GM20000 (cell line): ENCODE measurements around the gene RBPMS2.

Experiments used
- DNase-seq: peaks from one replicate; pipeline ENCODE4 v3.0.0; 2012; ENCODE audit warnings: low spot score
- TF ChIP-seq, protein P1 (sequence below): IDR thresholded peaks from 2 replicates; pipeline ENCODE4 v1.5.1; 2012; ENCODE audit warnings: mild to moderate bottlenecking, control low read depth; ENCODE audit errors: extremely low read depth, missing control alignments

Gene RBPMS2

DNA sequence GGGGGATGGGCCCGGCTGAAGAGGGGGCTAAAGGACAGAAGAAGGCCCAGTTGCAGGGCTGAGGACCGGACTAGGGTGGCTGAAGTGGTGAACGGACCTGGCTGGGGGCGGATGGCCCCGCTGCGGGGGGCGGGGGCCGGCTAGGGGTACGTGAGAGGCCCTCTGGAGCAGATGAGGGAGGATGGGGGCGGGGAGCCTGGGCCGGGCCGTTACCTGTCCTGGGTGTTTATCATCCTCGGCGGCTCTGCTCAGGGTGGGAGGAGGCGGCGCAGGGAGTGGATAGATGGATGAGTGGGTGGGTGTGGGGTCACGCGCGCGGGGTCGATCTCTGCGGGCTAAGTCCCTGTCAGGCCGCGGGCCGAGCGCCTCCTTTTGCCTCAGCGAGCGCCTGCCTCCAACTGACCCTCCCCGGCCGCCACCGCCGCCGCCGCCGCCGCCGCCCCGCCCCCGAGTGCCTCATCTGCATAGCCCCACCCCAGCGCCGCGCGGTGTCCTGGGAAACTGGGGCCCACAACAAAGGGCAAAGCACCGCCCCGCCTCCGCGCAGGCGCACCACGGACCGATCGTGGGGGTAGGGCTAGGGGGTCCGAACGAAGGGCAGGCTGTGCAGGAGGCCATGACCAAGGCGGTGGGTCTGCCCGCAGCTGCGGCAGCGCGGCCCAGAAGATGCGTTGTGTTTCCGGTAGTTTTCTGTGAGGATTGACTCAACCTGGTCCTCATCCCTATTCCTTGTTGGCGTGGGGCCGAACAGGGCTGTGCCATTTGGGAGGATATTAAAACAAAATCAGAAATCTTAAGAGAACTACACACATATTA lies 72.4 kb downstream of the RBPMS2 start:
- DNase-seq, result peak; percentile 99
- TF ChIP-seq, protein P1, sequence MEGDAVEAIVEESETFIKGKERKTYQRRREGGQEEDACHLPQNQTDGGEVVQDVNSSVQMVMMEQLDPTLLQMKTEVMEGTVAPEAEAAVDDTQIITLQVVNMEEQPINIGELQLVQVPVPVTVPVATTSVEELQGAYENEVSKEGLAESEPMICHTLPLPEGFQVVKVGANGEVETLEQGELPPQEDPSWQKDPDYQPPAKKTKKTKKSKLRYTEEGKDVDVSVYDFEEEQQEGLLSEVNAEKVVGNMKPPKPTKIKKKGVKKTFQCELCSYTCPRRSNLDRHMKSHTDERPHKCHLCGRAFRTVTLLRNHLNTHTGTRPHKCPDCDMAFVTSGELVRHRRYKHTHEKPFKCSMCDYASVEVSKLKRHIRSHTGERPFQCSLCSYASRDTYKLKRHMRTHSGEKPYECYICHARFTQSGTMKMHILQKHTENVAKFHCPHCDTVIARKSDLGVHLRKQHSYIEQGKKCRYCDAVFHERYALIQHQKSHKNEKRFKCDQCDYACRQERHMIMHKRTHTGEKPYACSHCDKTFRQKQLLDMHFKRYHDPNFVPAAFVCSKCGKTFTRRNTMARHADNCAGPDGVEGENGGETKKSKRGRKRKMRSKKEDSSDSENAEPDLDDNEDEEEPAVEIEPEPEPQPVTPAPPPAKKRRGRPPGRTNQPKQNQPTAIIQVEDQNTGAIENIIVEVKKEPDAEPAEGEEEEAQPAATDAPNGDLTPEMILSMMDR, result no peak

DNA sequence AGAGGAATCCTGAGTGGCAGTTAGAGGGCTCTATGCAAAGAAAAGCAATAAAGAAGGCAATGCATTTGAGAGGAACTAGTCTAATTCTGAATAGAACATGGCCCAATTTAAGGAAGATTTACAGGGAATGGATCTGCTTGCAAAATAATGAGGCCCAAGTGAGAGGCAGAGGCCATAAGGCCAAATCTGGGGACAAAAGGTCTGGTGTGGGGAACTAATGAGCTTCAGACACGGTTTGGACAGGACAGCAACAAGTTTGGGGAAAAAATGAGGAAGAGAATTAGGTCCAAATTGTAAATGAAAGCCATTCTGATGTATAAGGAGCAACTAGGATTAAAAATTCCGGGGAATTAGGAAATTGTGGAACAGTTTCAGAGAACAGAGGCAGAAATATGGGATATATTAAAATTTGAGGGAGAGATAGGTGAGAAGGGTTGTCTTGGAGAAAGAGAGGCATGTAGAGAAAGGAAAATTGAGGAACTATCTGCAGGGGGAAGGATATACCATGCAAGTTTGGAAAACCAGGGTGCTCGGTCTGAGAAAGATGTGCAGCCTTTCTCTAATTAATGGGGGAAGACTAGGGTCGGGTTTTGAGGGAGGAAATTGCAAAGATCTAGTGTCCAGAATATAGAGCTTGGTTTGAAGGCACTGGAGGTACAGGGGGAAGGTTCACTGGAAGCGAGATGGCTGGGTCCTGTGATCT lies 73.8 kb downstream of the RBPMS2 start:
- DNase-seq, result no peak
- TF ChIP-seq, protein P1, result no peak

DNA sequence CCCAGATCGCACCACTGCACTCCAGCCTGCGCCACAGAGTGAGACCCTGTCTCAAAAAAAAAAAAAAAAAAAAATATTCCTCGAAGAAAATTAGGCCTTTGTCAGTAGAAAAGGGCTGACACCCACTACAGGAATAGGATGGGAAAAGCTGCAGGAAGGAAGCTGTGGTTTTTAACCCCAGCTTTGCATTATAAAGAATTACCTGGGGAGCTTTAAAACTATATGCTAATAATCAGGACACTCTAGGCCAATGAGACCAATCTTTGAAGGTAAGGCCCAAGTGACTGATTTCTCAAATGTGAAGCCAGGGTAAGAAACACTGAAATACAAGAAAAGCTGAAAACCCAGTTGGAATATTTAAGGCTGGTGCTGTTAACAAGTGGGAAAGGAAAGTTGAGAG lies 74.3 kb downstream of the RBPMS2 start:
- no peak for DNase-seq
- TF ChIP-seq, protein P1, result no peak

DNA sequence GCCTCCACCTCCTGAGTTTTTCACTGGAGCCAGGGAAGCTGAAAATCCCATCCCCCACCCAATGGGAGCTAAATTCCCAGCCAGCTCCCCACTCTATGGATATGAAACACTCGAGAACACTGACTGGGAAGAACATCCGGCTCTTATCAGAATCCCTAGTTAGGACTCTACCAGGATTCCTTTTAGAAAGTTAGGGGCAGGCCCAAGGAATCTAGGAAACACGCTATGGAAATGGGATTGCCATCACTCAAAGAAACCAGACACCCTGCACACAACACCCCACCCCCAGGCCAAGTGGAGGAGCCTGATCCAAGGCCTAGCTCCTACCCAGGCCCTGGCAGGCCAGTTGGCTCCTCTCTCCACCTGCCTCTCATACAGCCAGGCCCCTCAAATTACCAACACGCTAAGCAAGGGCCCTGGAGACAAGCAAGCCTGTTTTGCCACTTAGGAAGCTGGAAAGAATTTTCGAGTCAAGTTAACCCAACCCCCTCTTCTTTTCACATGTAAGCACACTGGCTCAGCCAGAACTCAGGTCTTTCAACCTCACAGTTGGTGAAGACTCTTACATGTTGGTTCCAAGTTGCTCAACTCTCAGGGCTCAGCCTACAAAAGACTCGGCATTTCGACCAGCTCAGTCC lies 75.5 kb downstream of the RBPMS2 start:
- TF ChIP-seq, protein P1, result no peak
- DNase-seq, result no peak

DNA sequence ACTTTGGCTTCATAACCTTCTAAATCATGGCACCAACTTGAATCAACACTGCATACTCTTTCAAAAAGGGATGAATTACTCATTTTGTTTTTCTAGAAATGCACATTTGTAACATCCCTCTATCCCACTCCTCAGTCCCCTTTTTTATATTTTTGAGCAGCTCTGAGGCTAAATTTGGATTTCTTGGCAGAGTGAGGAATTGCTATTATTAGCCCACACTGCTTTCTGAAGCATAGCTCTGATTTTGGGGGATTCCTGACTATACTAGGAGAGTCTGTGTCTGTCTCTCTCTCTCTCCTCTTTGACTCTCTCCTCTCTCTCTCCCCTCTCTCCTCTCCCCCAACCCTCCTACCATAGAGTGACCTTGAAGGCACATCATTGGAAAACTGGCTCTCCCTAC lies 76.6 kb downstream of the RBPMS2 start:
- TF ChIP-seq, protein P1, result no peak
- DNase-seq, result no peak

DNA sequence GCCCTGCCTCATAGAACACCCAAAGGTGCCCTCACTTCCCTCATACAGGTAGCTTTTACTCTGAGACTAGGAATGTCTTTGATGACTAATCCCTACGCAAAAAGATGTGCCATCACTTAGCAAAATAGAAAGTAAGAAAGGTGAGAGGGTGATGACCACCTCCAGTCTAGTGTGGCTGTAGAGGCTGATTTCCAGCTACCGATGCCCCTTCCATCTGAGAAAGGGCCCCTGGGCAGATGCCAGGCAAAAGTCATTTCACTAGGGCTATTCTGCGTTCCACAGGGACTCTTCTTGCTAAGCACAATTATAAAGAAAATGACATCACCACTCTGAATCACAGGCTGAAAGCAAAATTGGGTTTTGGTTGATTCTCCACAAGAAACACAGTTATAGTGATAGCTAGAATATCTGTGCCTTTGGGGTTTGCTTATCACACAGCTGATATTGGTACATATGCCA lies 77.4 kb downstream of the RBPMS2 start:
- no peak for DNase-seq
- TF ChIP-seq, protein P1, result no peak

DNA sequence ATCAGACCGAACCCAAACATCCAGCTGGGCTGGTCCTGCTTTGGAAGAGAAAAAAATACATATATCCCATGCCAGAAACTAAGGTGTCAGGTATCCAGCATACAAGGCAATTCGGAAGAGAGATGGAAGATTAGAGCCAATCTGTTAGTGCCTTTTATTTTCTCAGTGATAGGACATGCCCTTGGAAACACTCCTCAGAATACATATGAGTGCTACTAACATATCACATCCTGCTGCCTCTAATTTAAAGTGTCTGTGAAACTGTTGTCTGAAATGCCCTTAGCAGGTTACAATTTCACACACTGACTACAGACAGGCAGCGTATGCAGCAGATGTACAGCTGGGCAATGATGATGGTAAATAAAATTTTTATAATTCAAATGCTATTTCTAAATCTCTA lies 78.9 kb downstream of the RBPMS2 start:
- TF ChIP-seq, protein P1, result no peak
- no peak for DNase-seq
